ENCODE data around the gene MYLK4.

The MYLK4 gene

DNA sequence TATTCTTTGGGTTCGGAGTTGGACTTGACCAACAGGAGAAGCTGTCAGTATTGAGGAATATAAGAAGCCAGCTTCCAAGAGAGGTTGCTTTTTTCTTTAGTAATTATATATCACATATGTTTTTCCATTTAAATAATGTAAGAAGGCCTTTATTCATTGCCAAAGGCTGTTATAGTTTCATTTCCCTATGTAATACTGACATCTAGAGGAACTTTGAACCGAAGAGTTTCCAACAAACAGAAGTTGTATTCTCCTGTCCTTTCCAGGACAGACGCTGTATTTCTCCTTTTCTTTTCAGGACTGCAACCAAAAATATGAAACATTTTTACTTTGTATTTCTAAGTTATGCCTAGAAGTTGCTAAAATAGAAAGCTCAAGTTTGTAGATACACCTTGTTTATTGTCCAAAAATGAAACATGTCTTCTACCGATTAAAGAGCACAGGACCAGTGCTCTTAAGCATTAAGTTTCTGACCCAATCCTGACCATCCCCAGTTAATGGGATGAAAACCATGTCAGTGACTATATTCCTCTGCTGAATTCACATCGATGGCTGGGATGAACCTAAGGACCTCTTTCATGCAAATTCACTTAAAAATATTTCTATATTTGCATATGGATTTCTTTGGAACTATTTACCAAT is 55.1 kb downstream of the MYLK4 start:
- no peak for DNase-seq (ENCODE audit: low read depth)

DNA sequence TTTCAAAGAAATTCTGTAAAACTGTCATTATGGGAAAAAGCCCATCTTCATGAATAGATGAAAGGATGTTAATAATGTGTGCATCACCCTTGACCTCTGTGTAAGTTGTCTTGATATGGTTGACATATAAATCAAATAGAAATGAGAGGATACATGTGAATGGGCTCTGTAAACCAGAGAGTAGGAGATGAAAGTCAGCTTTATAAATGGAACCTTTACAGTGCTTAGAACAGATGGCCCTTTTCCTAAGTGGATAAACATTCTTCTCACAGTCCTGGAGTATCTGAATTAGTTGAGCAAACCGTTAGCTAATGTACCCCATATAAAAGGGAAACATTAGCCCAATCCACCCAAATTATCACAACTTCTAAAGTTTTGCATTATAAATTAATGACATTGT is 57.5 kb downstream of the MYLK4 start:
- no peak for DNase-seq (ENCODE audit: low read depth)

DNA sequence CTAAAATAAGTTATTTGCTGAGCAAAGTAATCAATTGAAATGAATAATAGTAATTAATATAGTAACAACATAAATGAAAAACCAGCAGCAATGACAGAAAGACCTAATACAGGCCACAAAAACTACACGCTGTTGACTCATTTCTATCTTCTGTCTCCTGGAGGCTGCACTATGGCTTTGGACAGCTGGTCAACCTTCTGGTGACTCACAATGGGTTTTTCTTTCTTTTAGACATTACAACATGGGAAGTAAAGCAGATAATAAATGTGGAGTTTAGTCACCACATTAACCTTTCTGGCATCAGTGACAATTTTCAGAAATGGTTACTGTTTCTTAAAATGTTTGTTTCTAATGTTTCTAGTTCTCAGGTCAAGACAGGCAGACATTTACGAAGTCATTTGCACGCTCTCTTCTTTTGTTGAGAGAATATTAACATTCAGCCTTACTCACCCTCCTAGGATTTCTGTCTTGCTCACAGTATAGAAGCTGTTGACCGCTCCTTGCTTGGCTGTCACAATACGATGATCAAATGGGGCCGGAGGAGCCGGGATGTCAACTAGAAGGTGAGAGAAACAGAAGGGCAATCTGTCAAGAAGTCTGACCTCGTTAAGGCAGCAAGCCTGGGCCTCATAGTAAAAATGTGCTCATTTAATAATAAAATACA is 62.2 kb downstream of the MYLK4 start:
- DNase-seq (ENCODE audit: low read depth), result peak; percentile 61

DNA sequence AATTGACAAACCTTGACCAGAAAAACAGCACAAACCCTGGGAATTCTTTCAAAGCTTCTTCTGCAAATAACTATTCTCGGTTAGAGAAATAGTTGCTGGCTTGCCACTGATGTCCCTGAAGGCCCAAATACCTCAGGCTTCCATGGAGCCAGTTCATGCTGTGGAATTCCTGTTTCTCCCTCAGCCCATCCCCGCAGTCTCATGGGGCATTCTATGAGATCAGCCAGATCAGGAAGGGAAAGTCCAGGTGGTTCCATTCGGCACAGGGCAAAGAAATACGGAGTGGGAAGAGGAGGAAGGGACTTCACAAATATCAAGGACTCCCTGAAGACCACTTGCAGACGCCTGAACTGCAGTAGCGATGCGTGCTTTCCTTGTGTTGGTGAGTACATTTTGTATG is 63.3 kb downstream of the MYLK4 start:
- no peak for DNase-seq (ENCODE audit: low read depth)

DNA sequence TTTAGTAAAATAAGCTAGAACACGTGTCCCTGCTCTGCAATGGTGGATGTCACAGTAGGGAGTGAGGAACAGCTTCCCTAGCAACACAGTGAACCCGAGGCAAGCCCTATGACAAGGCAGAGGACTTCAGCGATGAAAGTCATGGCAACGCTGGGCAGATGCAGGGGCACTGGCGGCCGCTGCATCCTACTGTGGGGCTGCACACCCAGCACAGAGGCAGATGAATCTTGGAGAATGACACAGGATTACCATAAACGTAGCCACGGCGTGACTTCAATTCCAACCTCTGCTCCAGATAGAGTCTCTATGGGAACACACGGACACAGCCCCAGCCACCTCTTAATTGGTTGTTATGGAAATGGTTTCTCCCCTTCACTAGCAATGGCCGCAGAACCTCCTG is 64.2 kb downstream of the MYLK4 start:
- DNase-seq (ENCODE audit: low read depth), result no peak

DNA sequence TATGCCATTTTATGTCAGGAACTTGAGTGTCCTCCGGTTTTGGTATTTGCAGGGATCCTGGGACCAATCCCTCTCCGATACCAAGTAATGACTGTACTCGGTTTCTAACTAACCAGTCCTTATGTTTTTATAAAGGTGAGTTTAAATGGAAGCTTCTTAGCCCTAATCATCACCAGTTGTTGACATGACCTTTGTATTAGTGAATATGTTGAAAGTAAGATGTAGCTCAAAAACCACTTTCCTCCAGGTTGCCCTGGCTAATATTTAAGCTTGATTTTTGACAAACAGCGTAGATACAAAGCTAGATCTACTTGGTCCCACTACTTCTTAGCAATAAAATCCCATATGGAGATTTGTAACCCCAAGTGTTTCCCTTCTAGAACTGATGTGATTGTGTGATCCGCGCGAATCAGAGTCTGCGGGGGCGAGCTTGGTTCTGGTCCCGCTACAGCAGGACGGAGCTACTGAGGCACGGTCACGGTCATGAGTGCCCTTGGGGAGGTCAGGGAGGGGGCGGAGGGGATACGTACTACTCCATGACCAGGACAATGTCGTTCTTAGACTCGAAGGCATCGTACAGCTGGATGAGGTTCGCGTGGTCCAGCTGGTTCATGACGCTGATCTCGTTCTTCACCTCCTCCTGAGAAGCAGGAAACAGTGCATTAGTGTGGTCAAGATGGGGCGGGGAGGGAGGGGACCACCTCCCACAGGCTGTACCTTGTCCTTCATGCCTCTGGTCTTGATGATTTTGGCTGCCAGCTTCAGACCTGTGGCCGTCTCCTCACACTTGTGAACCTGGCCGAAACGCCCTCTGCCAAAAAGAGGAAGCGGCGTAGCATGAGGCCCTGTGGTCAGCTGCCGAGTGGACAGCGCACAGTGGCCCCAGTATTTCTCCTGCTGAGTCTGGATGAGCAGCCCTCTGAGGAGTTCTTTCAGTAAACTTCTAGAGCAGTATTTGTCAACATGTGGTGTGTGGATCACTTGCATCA is 65.7 kb downstream of the MYLK4 start:
- no peak for DNase-seq (ENCODE audit: low read depth)

DNA sequence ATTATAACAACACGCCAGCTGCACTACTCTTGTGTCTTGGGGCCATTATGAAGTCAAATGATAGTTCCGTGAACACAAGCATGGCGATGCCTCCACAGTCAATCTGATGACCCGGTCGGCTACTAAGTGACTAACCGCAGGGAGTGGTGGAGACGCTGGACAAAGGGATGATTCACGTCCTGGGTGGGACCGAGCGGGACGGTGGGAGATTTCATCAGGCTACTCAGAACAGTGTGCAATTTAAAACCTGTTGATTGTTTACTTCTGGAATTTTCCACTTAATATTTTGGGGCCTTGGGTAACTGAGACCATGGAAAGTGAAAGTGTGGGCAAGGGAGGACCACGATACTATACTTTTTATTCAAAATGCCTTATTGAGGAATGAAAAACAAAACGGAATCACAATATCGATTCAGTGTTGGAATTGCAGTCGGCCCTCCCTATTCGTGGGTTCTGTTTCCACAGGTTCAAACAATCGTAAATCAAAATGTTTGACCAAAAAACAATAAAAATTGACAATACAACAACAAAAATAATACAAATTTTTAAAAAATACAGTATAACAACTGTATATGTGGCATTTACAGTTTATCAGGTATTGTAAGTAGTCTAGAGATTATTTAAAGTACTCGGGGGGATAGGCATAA is 66.5 kb downstream of the MYLK4 start:
- DNase-seq (ENCODE audit: low read depth), result no peak

DNA sequence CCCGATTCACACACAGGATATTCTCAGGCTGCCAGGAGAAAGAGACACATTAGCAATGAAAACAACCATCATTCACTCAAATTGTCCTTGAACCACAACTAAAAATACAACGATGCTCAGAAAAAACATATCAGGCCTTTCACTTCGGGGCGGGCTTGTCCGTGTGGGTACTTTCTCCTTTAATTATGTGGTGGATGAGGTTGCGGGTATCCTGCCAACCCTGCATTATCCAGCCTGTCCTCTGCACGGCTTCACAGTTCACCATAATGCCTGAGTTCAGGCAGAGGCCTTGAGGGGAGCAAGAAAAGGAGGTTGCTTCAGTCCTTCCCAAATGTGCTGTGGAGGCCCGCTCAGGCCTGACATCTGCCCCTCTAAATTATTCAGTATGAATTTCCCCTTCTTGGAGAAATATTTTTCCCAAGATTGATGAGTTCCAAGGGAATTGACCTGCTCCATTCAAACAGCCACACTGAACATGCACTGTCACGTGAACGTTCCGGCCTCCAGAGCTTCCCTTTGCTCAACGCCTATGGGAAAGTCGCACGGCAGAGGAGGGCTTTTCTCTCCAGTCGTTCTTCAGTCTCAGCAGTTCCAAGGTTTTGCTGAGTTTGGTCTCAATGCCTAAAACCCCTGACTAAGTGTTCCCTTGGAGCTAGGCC is 70.3 kb downstream of the MYLK4 start:
- no peak for DNase-seq (ENCODE audit: low read depth)

DNA sequence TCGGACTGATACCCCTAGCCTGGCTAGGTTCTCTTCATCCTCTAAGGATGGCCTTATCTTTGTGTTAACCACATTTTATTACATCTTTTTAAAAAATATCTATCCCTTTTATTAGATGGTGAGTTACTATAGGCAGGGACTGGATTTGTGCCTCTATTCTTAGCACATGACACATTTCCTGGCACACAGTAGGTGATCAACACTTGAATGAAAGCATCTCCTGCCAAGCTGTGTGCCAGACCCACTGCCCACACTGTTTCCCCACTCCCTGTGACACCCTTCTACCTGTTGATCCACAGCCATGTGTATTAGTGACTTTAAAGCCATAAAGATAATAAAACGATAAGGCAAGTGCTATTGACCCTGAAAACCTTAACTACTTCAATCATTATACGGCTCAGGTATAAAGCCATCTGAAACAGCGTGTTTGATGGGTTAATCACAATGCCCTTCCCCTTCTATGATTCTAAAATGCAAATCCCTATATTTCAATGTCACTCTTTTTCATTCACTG is 73.6 kb downstream of the MYLK4 start:
- DNase-seq (ENCODE audit: low read depth), result no peak

DNA sequence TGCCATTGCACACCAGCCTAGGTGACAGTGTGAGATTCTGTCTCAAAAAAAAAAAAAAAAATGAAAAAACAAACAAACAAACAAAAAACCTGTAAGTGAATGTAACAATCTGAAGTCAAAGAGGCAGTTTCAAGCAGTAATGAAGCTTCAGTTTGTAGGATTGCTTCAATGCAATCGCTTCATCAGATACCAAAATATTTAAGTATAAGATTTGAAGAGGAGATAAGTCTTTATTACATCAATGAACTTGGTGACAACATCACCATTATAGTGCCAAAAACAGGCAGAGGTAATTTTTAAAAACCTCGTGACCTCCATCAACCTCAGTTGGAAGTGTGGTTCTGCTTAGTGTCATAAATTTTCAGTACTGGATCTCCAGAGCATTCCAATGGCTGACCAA is 74.7 kb downstream of the MYLK4 start:
- DNase-seq (ENCODE audit: low read depth), result no peak

DNA sequence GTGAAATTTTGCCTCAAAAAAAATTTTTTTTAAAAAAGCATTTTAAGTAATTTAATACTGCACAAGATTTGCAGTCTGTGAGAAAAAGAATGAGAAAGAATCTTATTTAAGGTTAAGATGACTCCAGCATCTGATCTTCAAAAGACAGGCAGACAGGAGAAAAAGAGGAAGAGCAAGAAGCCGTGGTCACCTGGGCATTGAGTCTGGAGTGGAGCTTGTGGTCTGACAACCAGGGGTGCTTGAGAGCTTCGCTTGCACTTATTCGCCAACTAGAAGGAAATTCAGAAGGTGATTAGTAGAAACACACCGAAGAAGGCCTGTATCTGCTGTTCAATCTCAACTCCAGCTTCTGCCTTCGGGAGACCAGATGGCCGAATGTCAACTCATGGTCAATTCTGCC is 75.9 kb downstream of the MYLK4 start:
- DNase-seq (ENCODE audit: low read depth), result no peak

DNA sequence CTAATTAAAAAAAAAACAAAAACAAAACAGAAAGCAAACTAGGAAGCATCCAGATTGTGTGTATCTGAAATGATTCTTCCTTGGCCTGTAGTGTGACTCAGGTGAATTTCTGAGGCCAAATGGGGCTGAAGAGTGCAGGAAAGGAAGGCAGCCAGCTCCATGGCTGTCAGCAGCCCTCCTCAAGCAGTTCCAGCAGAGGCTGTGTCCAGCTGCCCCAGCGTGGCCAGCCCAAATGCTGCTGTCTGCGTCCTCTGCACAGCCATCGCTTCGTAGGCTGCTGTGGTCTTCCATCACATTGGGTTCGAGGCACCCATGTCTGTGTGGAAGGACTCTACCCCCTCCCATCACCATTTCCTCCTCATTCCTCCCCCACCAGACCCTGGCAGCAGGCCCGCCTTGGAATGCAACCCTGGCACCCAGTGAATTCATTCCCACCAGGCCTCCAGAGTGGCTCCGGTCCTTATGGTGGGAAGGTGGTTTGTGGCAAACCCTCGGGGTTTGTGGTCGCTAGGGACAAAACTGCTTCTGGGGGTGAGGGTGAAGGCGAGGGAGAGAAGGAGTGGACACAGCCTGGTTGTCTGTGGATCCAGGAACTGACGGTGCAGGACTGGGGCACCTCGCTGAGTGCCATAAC is 81.5 kb downstream of the MYLK4 start:
- DNase-seq (ENCODE audit: low read depth), result no peak

DNA sequence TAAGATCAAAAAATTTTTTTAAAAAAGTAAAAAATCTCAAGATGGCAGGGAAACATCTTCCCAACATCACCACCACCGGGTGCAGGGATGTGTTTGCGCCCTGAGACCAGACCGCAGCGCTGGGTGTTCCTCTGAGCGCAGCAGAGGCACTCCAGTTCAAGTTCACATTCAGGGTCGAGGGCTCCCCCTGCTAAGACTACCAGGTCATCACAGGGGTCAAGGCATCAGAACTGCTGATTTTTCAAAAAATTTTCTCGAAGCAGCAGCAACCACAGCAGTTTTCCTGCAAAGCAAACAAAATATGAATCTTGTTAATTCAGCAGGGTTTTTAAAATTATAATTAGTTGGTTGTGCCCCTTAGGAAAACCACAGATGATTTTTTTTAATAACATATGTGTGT is 83.1 kb downstream of the MYLK4 start:
- no peak for DNase-seq (ENCODE audit: low read depth)

DNA sequence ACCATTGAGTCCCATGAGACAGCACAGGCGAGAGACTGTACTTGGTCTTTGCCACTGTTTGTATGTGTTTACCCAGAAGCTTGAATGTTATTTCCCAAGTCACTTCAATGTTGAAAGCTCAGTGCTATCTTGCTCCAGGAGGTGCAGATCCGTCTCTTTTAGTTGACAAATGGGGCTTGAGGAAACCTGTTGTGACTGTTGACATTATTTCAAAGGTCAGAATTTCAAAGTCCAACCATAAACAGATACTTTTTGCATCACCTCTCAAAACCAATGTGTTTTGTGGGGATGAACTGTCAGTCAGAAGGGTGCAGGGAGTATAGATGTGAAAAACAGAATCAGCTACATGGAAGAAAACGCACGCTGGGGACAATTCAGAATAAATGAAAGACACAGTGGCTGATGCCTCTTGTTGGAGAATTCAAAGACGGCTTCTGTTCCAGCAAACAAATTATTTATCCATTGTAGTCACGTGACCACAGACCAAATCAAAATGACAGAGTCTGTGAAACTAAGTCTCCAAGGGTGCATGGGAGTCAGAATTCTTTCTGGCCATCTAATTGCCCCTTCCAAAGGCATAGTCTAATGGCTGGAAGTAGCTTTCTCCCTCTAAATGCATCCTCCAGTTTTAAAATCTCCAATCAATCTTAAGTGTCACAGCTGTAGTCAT is 83.7 kb downstream of the MYLK4 start:
- DNase-seq (ENCODE audit: low read depth), result no peak

DNA sequence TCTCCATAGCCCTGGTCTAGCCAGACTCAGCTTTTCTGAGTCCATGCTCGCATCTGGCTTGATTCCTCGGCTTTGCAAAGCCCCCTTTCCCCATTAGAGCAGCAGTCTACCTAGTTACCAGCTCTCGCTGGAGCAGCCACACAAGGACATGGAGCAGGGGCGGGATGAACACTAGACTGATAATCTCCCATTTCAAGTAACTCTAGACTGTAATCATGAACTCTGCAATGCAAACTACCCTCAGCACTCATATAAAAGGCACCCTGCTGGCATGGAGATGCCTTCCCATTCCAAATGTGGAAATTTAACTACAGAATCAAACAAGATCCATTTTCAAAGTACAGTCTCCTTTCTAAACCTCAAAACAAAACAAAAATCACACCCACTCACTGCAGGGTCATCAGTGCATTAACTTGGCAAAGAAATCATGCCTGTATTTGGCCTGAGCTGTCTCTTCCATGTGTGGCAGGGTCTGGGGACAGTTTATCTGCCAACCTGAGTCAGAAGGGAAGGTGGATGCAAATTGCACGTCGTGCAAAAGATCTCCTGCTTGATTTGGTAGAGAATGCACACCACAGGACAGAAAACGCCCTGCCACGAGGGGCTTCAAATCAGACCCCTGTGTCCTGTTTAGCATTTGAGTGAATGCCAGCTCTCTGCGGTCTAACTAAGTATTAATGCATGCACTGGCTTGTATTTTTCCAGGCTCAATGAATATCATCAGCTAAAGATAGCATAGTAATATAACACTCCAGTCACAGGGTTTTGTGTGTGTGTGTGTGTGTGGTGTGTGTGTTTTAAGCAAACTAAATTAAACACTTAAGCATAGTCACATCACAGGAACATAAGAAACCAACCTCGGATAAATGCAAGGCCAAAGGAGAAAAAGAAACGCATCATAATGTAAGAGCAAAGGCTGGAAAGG is 85.3 kb downstream of the MYLK4 start:
- DNase-seq (ENCODE audit: low read depth), result no peak

DNA sequence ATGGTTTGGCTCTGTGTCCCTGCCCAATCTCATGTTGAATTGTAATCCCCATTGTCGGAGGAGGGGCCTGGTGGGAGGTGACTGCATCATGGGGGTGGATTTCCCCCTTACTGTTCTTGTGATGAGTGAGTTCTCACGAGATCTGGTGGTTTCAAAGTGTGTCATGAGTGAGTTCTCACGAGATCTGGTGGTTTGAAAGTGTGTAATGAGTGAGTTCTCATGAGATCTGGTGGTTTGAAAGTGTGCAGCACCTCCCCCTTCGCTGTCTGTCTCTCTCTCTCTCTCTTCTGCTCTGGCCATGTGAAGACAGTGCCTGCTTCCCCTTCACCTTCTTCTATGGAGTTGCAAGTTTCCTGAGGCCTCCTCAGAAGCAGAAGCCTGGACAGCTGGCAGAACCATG is 87.6 kb downstream of the MYLK4 start:
- no peak for DNase-seq (ENCODE audit: low read depth)

DNA sequence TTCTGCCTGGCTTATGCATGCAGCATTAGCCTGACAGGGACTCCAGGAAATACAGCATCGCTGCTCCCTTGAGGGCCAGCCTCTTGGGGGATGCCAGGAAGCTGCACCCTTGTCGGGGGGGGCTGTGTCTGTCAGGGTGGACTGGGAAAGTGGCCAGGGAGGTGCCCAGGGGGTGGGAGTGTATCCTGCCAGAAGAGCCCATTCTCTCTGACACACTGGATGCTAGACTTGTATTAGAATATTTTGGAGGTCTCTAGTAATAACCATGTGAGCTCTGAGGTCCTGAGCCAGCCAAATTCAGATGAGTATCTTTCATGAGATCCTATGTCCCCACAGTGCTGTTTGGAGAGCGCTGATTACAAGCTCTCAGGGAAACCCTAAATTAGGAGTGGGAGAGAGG is 89.1 kb downstream of the MYLK4 start:
- DNase-seq (ENCODE audit: low read depth), result no peak

DNA sequence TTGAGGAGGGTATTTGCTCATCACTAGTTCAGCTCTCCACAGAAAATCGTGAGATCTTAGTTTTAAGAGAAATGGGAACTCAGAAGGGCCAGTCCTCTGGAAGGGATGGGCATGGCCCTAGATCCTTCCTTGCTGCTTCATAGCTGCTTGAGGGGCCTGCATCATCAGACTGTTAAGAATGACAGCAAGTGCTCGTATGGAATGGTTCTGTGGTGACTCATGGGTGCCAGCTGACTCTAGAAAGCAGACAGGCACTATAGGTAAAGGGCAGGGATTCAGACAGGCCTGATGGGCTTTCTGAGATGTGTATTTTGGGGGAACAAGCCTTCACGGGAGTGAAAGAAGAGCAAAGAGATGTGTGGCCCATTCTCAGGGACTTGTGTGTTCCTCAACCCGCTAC is 90.8 kb downstream of the MYLK4 start:
- DNase-seq (ENCODE audit: low read depth), result no peak

DNA sequence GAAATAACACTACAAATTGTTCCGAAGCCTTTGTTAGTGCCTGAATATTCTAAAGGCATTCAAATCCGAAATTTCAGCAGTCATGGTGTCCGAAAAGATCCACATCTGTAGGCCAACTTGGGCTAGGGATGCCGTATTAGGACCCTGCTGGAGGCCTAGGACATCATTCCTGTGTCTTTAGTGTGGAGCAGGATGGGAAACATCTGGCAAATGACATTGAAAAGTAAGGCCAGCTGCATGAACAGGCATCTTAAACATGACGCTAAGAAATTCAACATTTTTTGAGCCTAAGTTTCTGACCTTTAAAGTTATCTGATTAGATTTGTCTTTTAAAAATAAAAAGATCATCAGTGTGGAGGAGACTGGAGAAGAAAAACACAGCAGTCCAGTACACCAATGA is 91.3 kb downstream of the MYLK4 start:
- no peak for DNase-seq (ENCODE audit: low read depth)

DNA sequence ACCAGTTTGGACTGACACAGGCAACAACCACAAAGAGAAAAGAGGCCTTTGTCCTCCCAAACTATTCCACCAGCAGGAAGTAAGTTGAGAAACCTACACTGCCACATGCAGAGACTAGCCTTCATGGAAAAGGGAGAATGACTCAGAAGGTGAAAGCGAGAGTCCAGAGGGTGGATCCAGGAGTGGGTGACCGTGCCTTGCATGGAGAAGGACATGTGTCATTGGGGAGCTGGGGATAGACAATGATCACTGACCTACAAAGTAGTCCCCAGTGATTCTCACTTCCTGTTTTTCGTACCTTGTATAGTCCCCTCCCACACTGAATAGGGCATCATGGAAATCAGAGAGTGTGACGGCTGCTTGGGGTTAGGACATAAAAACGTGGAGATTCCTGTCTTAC is 91.9 kb downstream of the MYLK4 start:
- no peak for DNase-seq (ENCODE audit: low read depth)
